ENCODE data around the gene AP2A2. TPM values are rescaled to one million over a fixed set of nuclear protein-coding genes. Genes with fewer than 3 reads are reported as not detected.
"Not testable (repeated sequence)": the region's sequence is repeated elsewhere in the genome, so short reads cannot be mapped to it uniquely, and the experiment has no call there.

AP2A2 gene
- total RNA-seq, 1 donor from 2014 or later = 17.7 TPM

- H3K27me3 ChIP-seq (ENCODE audit: control insufficient read depth in 3 of 3, insufficient read depth in 3 of 3, low read length in 3 of 3) = no peaks in the 10 kb centered on the region
- no peaks in the 10 kb centered on the region for H3K9me3 ChIP-seq (ENCODE audit: control insufficient read depth in 3 of 3, low read length in 3 of 3)
- H3K4me3 ChIP-seq (ENCODE audit: low read length in 3 of 3) = no peak overlapping the region
- peaks cover 13 to 18% (median 17%) of the 10 kb centered on the region in 3 donors for H3K36me3 ChIP-seq (ENCODE audit: control insufficient read depth in 3 of 3, insufficient read depth in 3 of 3, low read length in 3 of 3)
- H3K9ac ChIP-seq (ENCODE audit: low read depth in 1 of 3, low read length in 3 of 3) = no peak overlapping the region
- no peak overlapping the region for H3K27ac ChIP-seq (ENCODE audit: low read depth, low read length)
- H3K4me1 ChIP-seq (ENCODE audit: control insufficient read depth in 3 of 3, insufficient read depth in 3 of 3, low read length in 3 of 3) = peaks cover 6 to 9% (median 8%) of the 10 kb centered on the region in 3 donors
Observed at GRCh38 chr11:959027-959426, 33.4 kb downstream of the AP2A2 start.

DNA sequence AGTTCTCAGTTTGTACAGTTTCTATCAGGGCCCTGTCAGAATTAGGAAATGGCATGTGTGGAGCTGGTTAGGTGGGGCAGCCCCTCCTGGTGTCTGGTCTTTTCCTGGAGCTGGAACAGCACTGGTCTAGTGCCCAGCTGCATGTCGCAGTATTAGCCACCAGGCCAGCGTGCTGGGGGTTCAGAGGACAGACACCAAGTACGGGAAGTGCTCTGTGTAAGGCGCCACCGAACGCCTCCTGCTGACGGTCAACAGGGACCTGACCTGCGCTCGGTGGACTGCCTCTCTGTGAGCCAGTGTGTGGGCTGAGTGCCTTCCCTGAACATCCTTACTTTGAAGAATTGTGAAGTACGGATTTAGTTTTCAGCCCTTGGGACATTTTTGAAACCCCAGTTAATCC is 33.9 kb downstream of the AP2A2 start:
- Histone ChIP-seq H3K4me3 (ENCODE audit: low read length in 3 of 3) (no peak overlapping the region), H3K36me3 (ENCODE audit: control insufficient read depth in 3 of 3, insufficient read depth in 3 of 3, low read length in 3 of 3) (peaks cover 14 to 18% (median 16%) of the 10 kb centered on the region in 3 donors), H3K4me1 (ENCODE audit: control insufficient read depth in 3 of 3, insufficient read depth in 3 of 3, low read length in 3 of 3) (peaks cover 6 to 9% (median 8%) of the 10 kb centered on the region in 3 donors), H3K9ac (ENCODE audit: low read depth in 1 of 3, low read length in 3 of 3) (no peak overlapping the region), H3K27ac (ENCODE audit: low read depth, low read length) (no peak overlapping the region), H3K27me3 (ENCODE audit: control insufficient read depth in 3 of 3, insufficient read depth in 3 of 3, low read length in 3 of 3) (no peaks in the 10 kb centered on the region), H3K9me3 (ENCODE audit: control insufficient read depth in 3 of 3, low read length in 3 of 3) (no peaks in the 10 kb centered on the region)

DNA sequence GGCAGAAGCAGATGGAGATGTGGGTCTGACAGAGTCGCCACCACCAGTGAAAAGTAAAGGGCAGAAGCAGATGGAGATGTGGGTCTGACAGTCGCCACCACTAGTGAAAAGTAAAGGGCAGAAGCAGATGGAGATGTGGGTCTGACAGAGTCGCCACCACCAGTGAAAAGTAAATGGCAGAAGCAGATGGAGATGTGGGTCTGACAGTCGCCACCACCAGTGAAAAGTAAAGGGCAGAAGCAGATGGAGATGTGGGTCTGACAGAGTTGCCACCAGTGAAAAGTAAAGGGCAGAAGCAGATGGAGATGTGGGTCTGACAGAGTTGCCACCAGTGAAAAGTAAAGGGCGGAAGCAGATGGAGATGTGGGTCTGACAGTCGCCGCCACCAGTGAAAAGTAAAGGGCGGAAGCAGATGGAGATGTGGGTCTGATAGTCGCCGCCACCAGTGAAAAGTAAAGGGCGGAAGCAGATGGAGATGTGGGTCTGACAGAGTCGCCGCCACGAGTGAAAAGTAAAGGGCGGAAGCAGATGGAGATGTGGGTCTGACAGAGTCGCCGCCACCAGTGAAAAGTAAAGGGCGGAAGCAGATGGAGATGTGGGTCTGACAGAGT is 35.7 kb downstream of the AP2A2 start:
- H3K36me3 ChIP-seq (ENCODE audit: control insufficient read depth in 3 of 3, insufficient read depth in 3 of 3, low read length in 3 of 3) = peaks cover 15 to 18% (median 15%) of the 10 kb centered on the region in 3 donors
- H3K4me1 ChIP-seq (ENCODE audit: control insufficient read depth in 3 of 3, insufficient read depth in 3 of 3, low read length in 3 of 3); H3K9me3 ChIP-seq (ENCODE audit: control insufficient read depth in 3 of 3, low read length in 3 of 3): not testable (repeated sequence)

GRCh38 chr11:961921-962320 is 36.3 kb downstream of the AP2A2 start:
- H3K9me3 ChIP-seq (ENCODE audit: control insufficient read depth in 3 of 3, low read length in 3 of 3) = no peaks in the 10 kb centered on the region
- H3K36me3 ChIP-seq (ENCODE audit: control insufficient read depth in 3 of 3, insufficient read depth in 3 of 3, low read length in 3 of 3) = peaks cover 15 to 18% (median 15%) of the 10 kb centered on the region in 3 donors
- no peak overlapping the region for H3K9ac ChIP-seq (ENCODE audit: low read depth in 1 of 3, low read length in 3 of 3)
- no peak overlapping the region for H3K27ac ChIP-seq (ENCODE audit: low read depth, low read length)
- no peak overlapping the region for H3K4me3 ChIP-seq (ENCODE audit: low read length in 3 of 3)
- peaks cover 0 to 4% (median 3%) of the 10 kb centered on the region in 3 donors for H3K4me1 ChIP-seq (ENCODE audit: control insufficient read depth in 3 of 3, insufficient read depth in 3 of 3, low read length in 3 of 3)
- no peaks in the 10 kb centered on the region for H3K27me3 ChIP-seq (ENCODE audit: control insufficient read depth in 3 of 3, insufficient read depth in 3 of 3, low read length in 3 of 3)

More for the DNA sequence above, 35.7 kb downstream of the AP2A2 start:
- not testable (repeated sequence) for H3K27ac ChIP-seq (ENCODE audit: low read depth, low read length); H3K9ac ChIP-seq (ENCODE audit: low read depth in 1 of 3, low read length in 3 of 3); H3K27me3 ChIP-seq (ENCODE audit: control insufficient read depth in 3 of 3, insufficient read depth in 3 of 3, low read length in 3 of 3); H3K4me3 ChIP-seq (ENCODE audit: low read length in 3 of 3)

DNA sequence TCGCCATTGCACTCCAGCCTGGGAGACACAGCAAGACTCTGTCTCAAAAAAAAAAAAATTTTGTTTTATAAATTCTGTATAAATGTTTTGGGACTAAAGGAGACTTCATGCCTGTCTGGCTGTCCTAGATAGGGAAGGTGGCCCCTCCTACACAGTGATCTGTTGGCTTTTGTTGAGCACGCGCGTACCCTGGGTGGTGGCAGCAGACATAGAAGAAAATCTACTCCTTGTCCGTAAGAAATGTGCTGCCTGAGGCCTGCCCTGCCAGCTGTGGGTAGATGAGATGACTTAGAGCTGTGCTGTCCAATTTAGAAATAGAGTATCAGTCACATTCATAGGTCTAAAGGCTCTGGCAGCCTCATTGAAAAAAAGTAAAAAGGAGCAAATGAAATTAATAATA is 37.0 kb downstream of the AP2A2 start:
- Histone ChIP-seq H3K4me3 (ENCODE audit: low read length in 3 of 3) (no peak overlapping the region), H3K9ac (ENCODE audit: low read depth in 1 of 3, low read length in 3 of 3) (no peak overlapping the region), H3K4me1 (ENCODE audit: control insufficient read depth in 3 of 3, insufficient read depth in 3 of 3, low read length in 3 of 3) (peaks cover 0 to 4% (median 3%) of the 10 kb centered on the region in 3 donors), H3K9me3 (ENCODE audit: control insufficient read depth in 3 of 3, low read length in 3 of 3) (no peaks in the 10 kb centered on the region), H3K27ac (ENCODE audit: low read depth, low read length) (no peak overlapping the region), H3K27me3 (ENCODE audit: control insufficient read depth in 3 of 3, insufficient read depth in 3 of 3, low read length in 3 of 3) (no peaks in the 10 kb centered on the region), H3K36me3 (ENCODE audit: control insufficient read depth in 3 of 3, insufficient read depth in 3 of 3, low read length in 3 of 3) (peaks cover 15 to 18% (median 16%) of the 10 kb centered on the region in 3 donors)

DNA sequence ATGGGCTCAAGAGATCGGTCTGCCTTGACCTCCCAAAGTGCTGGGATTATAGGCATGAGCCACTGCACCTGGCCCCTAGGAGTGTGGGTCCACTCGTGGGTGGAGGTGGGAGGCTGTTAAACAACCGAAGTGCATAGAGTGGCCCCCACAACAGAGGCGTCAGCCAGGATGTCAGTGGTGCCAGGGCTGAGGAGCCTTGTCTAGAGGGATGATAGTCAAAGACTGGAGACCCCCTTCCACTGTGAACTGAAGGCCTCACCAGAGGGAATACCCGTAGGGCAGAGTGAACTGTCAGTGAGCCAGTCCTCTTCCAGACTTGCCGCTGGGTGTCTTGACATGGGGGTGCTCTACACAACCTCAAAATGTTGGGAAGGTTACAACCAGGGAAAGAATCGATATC is 38.2 kb downstream of the AP2A2 start:
- Histone ChIP-seq H3K9me3 (ENCODE audit: control insufficient read depth in 3 of 3, low read length in 3 of 3) (no peaks in the 10 kb centered on the region), H3K27ac (ENCODE audit: low read depth, low read length) (no peak overlapping the region), H3K36me3 (ENCODE audit: control insufficient read depth in 3 of 3, insufficient read depth in 3 of 3, low read length in 3 of 3) (peaks cover 15 to 18% (median 16%) of the 10 kb centered on the region in 3 donors), H3K27me3 (ENCODE audit: control insufficient read depth in 3 of 3, insufficient read depth in 3 of 3, low read length in 3 of 3) (no peaks in the 10 kb centered on the region), H3K9ac (ENCODE audit: low read depth in 1 of 3, low read length in 3 of 3) (no peak overlapping the region), H3K4me3 (ENCODE audit: low read length in 3 of 3) (no peak overlapping the region), H3K4me1 (ENCODE audit: control insufficient read depth in 3 of 3, insufficient read depth in 3 of 3, low read length in 3 of 3) (peaks cover 2 to 6% (median 4%) of the 10 kb centered on the region in 3 donors)

GRCh38 chr11:965206-965775 is 39.6 kb downstream of the AP2A2 start:
- Histone ChIP-seq H3K4me1 (ENCODE audit: control insufficient read depth in 3 of 3, insufficient read depth in 3 of 3, low read length in 3 of 3) (peaks cover 3 to 6% (median 4%) of the 10 kb centered on the region in 3 donors), H3K27me3 (ENCODE audit: control insufficient read depth in 3 of 3, insufficient read depth in 3 of 3, low read length in 3 of 3) (no peaks in the 10 kb centered on the region), H3K27ac (ENCODE audit: low read depth, low read length) (no peak overlapping the region), H3K9me3 (ENCODE audit: control insufficient read depth in 3 of 3, low read length in 3 of 3) (no peaks in the 10 kb centered on the region), H3K36me3 (ENCODE audit: control insufficient read depth in 3 of 3, insufficient read depth in 3 of 3, low read length in 3 of 3) (peaks cover 11 to 15% (median 14%) of the 10 kb centered on the region in 3 donors), H3K4me3 (ENCODE audit: low read length in 3 of 3) (no peak overlapping the region), H3K9ac (ENCODE audit: low read depth in 1 of 3, low read length in 3 of 3) (no peak overlapping the region)

DNA sequence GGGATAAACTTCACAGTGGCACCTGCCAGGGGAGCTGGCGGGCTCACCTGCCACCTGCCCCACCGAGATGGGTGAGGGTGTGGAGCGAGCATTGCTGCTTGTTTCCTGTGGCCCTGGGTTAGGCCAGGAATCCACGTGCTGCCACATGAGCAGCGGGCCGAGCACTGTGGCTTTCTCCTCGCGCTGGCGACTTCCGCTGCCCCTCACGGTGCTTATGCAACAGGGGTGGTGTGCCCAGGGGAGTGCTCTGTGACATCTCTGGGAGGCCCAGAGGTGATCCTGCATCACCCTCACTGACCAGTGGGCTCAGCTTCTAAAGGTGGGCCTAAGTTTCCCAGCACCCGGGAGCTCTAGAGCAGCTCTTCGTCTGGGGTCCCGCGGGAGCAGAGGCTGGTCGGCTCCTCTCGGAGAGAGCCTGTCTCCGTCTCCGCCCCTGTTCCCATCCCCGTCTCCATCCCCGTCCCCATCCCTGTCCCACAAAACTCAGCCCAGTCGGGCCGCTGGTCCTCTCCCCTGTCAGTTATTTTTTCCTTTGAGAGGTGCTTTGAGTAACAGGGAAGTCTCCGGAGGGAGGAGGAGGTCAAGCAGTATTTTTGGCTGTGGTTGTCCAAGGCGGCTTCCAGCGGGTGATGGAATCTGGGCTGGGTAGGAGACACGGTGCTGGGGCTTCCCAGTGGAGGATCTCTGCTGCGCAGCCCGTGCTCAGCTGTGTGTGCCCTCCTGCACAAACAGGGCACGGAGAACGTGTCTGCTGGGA is 42.5 kb downstream of the AP2A2 start:
- Histone ChIP-seq H3K27ac (ENCODE audit: low read depth, low read length) (no peak overlapping the region), H3K9me3 (ENCODE audit: control insufficient read depth in 3 of 3, low read length in 3 of 3) (no peaks in the 10 kb centered on the region), H3K27me3 (ENCODE audit: control insufficient read depth in 3 of 3, insufficient read depth in 3 of 3, low read length in 3 of 3) (no peaks in the 10 kb centered on the region), H3K4me1 (ENCODE audit: control insufficient read depth in 3 of 3, insufficient read depth in 3 of 3, low read length in 3 of 3) (peaks cover 3 to 6% (median 4%) of the 10 kb centered on the region in 3 donors), H3K36me3 (ENCODE audit: control insufficient read depth in 3 of 3, insufficient read depth in 3 of 3, low read length in 3 of 3) (peaks cover 28 to 31% (median 29%) of the 10 kb centered on the region in 3 donors), H3K9ac (ENCODE audit: low read depth in 1 of 3, low read length in 3 of 3) (no peak overlapping the region), H3K4me3 (ENCODE audit: low read length in 3 of 3) (no peak overlapping the region)

DNA sequence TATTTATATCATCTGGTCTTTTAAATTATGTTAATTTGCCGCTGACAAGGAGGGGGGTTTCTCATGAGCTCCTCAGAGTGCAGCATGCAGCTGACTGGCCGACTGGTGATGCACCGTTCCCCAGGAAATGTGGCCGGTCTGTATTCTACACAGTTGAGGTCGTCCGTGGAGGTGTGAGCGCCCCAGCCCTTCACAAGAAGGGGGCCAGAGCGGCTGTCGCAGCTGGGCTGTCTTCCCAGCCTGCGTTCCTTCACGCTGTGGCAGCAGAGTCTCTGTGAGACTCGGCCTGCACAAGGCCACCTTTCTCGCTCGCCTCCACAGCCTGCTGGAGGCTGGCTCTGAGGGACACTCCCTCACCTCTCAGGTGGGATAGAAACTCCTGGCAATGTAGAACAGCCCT is 43.2 kb downstream of the AP2A2 start:
- Histone ChIP-seq H3K36me3 (ENCODE audit: control insufficient read depth in 3 of 3, insufficient read depth in 3 of 3, low read length in 3 of 3) (peaks cover 32 to 34% (median 33%) of the 10 kb centered on the region in 3 donors), H3K9ac (ENCODE audit: low read depth in 1 of 3, low read length in 3 of 3) (no peak overlapping the region)

More for the DNA sequence above, 43.2 kb downstream of the AP2A2 start:
- no peak overlapping the region for H3K4me3 ChIP-seq (ENCODE audit: low read length in 3 of 3)
- H3K9me3 ChIP-seq (ENCODE audit: control insufficient read depth in 3 of 3, low read length in 3 of 3) = no peaks in the 10 kb centered on the region
- H3K27ac ChIP-seq (ENCODE audit: low read depth, low read length) = no peak overlapping the region
- peaks cover 3 to 6% (median 4%) of the 10 kb centered on the region in 3 donors for H3K4me1 ChIP-seq (ENCODE audit: control insufficient read depth in 3 of 3, insufficient read depth in 3 of 3, low read length in 3 of 3)
- H3K27me3 ChIP-seq (ENCODE audit: control insufficient read depth in 3 of 3, insufficient read depth in 3 of 3, low read length in 3 of 3) = no peaks in the 10 kb centered on the region
